Mesendoderm (in vitro differentiated cells): ENCODE results near the gene ALDH3B1.

ENCODE experiments used
- DNase-seq: peaks from one replicate; pipeline ENCODE4 v3.0.0; 2013
- H2AK5ac ChIP-seq: 2 replicates; pipeline ENCODE4 v1.6.1; 2013; ENCODE audit warnings: low read length, inconsistent platforms
- H2BK120ac ChIP-seq: 2 replicates; pipeline ENCODE4 v1.6.1; 2013; ENCODE audit warnings: low read depth, mild to moderate bottlenecking, low read length, moderate library complexity, mixed read lengths
- H2BK15ac ChIP-seq: replicated peaks from 2 replicates; pipeline ENCODE4 v1.6.1; 2013; ENCODE audit warnings: low read depth, mild to moderate bottlenecking, moderate library complexity
- H2BK5ac ChIP-seq: 2 replicates; pipeline ENCODE4 v1.6.1; 2013; ENCODE audit warnings: low read length, inconsistent platforms
- H3K18ac ChIP-seq: 2 replicates; pipeline ENCODE4 v1.6.1; 2013; ENCODE audit warnings: mild to moderate bottlenecking, low read length, mixed read lengths
- H3K23ac ChIP-seq: one replicate; pipeline ENCODE4 v1.6.1; 2013; ENCODE audit warnings: low read length
- H3K27ac ChIP-seq: 2 replicates; pipeline ENCODE4 v1.5.1; 2013; ENCODE audit warnings: low read depth, mild to moderate bottlenecking, inconsistent platforms, low read length, moderate library complexity
- H3K27me3 ChIP-seq: 2 replicates; pipeline ENCODE4 v1.6.1; 2013; ENCODE audit warnings: low read length, control low read depth, mild to moderate bottlenecking, inconsistent platforms; ENCODE audit not compliant: insufficient read depth, poor library complexity
- H3K36me3 ChIP-seq: 2 replicates; pipeline ENCODE4 v1.6.1; 2013; ENCODE audit warnings: low read length, inconsistent platforms; ENCODE audit not compliant: control insufficient read depth, insufficient read depth
- H3K4ac ChIP-seq: one replicate; pipeline ENCODE4 v1.6.1; 2013; ENCODE audit warnings: low read depth, mild to moderate bottlenecking, low read length, moderate library complexity
- H3K4me1 ChIP-seq: 2 replicates; pipeline ENCODE4 v1.6.1; 2013; ENCODE audit warnings: low read depth, low read length, inconsistent platforms; ENCODE audit not compliant: control insufficient read depth
- H3K4me2 ChIP-seq: 2 replicates; pipeline ENCODE4 v1.6.1; 2013; ENCODE audit warnings: low read length
- H3K4me3 ChIP-seq: 2 replicates; pipeline ENCODE4 v1.5.1; 2013; ENCODE audit warnings: mild to moderate bottlenecking, low read length
- H3K56ac ChIP-seq: one replicate; pipeline ENCODE4 v1.6.1; 2013; ENCODE audit warnings: low read length
- H3K79me1 ChIP-seq: 2 replicates; pipeline ENCODE4 v1.6.1; 2013; ENCODE audit warnings: low read length, inconsistent platforms
- H3K79me2 ChIP-seq: 2 replicates; pipeline ENCODE4 v1.6.1; 2013; ENCODE audit warnings: mild to moderate bottlenecking, low read length; ENCODE audit not compliant: control insufficient read depth, insufficient read depth
- H3K9ac ChIP-seq: 2 replicates; pipeline ENCODE4 v1.6.1; 2013; ENCODE audit warnings: low read length, inconsistent platforms
- H4K5ac ChIP-seq: one replicate; pipeline ENCODE4 v1.6.1; 2013; ENCODE audit warnings: low read length
- H4K8ac ChIP-seq: one replicate; pipeline ENCODE4 v1.6.1; 2013; ENCODE audit warnings: low read depth, mild to moderate bottlenecking, control low read depth, low read length, moderate library complexity
- WGBS: extraction: QIAGEN DNeasy Blood & Tissue Kit; methylation state at CpG from one replicate; pipeline ENCODE4 v1.1.7; 2013; ENCODE audit warnings: low lambda C conversion rate, missing lambda C conversion rate; ENCODE audit not compliant: insufficient coverage; ENCODE audit errors: extremely low coverage; 5-methylcytosine and 5-hydroxymethylcytosine counted together

Gene ALDH3B1

DNA sequence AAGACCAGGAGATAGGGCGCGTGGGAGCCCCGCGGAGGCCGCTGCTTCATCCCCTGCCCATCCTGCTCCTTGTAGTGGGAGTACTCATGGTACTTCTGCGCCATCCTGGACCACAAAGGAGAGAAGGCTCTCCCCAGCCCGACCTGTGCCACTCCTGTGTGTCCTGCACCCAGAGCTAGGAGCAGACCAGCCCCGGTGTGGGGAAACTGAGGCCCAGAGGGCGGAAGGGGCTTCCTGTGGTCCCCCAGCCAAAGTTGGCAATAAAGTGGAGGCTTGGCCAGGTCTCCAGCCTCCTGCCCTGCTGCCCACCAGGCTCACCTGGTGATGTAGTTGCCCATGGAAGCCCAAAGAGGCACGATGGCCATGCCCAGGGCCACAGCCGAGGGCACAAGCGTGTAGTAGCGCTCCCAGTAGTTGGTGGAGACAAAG, 10.9 kb upstream of the ALDH3B1 start:
- H3K79me2 ChIP-seq, result no peaks in the 10 kb centered on the region
- DNase-seq, result no peak
- H3K4me3 ChIP-seq, result no peak overlapping the region
- H3K27me3 ChIP-seq, result no peaks in the 10 kb centered on the region
- no peak overlapping the region for H3K18ac ChIP-seq
- no peak overlapping the region for H4K5ac ChIP-seq
- H3K4ac ChIP-seq, result no peak overlapping the region
- no peak overlapping the region for H3K56ac ChIP-seq
- no peak overlapping the region for H2BK120ac ChIP-seq
- H2AK5ac ChIP-seq, result no peak overlapping the region
- no CpG with 5 or more reads among the region's 13 CpGs for WGBS
- no peak overlapping the region for H3K9ac ChIP-seq
- no peak overlapping the region for H4K8ac ChIP-seq
- no peaks in the 10 kb centered on the region for H3K36me3 ChIP-seq
- H3K23ac ChIP-seq, result no peak overlapping the region
- no peak overlapping the region for H3K4me2 ChIP-seq
- no peaks in the 10 kb centered on the region for H3K4me1 ChIP-seq
- H2BK5ac ChIP-seq, result no peak overlapping the region
- no peak overlapping the region for H2BK15ac ChIP-seq
- H3K27ac ChIP-seq, result no peak overlapping the region
- no peaks in the 10 kb centered on the region for H3K79me1 ChIP-seq

DNA sequence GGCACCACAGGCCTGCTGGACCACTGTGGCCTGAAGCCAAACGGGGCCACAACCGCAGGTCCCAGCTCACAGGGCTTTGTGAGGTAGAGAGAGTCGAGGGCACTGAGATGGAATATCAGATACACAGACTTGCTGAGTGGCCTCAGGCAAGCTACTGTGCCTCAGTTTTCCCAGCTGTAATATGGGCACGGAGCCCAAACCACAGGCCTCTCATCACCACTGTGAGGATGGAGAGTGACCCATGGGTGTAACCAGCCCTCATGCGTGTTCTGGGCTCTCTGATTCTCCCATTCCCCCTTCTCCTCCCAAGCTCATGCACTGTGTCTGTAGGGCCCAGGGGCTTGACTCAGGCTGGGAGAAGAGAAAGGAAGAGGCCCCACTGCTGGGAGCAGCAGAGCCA, 10.4 kb upstream of the ALDH3B1 start:
- Histone ChIP-seq H3K79me1 (no peaks in the 10 kb centered on the region), H4K8ac (no peak overlapping the region), H3K18ac (no peak overlapping the region), H3K9ac (no peak overlapping the region), H2BK5ac (no peak overlapping the region), H2BK15ac (no peak overlapping the region), H3K4me1 (no peaks in the 10 kb centered on the region), H3K36me3 (no peaks in the 10 kb centered on the region), H3K4me2 (no peak overlapping the region), H2BK120ac (no peak overlapping the region), H3K4me3 (no peak overlapping the region), H3K27ac (no peak overlapping the region), H4K5ac (no peak overlapping the region), H3K79me2 (no peaks in the 10 kb centered on the region), H3K27me3 (no peaks in the 10 kb centered on the region), H3K56ac (no peak overlapping the region), H3K4ac (no peak overlapping the region), H2AK5ac (no peak overlapping the region), H3K23ac (no peak overlapping the region)
- DNase-seq, result no peak
- WGBS, result no CpG with 5 or more reads among the region's 5 CpGs

DNA sequence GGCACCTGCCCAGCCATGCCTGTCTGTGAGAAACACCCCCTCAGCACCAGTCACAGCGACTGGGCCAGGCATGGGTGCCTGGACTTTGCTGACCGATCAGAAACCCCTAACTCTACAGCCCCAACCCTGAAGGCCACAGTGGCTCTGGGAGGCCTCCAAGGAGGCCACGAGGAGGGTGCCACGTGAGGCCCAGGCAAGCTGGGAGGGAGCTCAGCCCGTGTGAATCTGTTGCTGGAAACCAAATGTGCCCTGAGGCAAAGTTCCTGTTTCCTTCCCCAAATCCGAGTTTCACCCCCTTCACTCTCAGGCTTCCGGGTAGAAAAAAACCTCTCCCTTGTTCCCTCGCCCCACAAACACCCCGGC, 7.6 kb upstream of the ALDH3B1 start:
- Histone ChIP-seq H3K79me2 (no peaks in the 10 kb centered on the region), H2BK5ac (no peak overlapping the region), H3K4me2 (no peak overlapping the region), H4K8ac (no peak overlapping the region), H3K36me3 (no peaks in the 10 kb centered on the region), H3K18ac (no peak overlapping the region), H2BK15ac (no peak overlapping the region), H2BK120ac (no peak overlapping the region), H3K23ac (no peak overlapping the region), H3K27me3 (no peaks in the 10 kb centered on the region), H4K5ac (no peak overlapping the region), H3K9ac (no peak overlapping the region), H3K4ac (no peak overlapping the region), H3K4me3 (no peak overlapping the region), H3K56ac (no peak overlapping the region), H2AK5ac (no peak overlapping the region), H3K4me1 (no peaks in the 10 kb centered on the region), H3K27ac (no peak overlapping the region), H3K79me1 (no peaks in the 10 kb centered on the region)
- no peak for DNase-seq
- no CpG with 5 or more reads among the region's 9 CpGs for WGBS

DNA sequence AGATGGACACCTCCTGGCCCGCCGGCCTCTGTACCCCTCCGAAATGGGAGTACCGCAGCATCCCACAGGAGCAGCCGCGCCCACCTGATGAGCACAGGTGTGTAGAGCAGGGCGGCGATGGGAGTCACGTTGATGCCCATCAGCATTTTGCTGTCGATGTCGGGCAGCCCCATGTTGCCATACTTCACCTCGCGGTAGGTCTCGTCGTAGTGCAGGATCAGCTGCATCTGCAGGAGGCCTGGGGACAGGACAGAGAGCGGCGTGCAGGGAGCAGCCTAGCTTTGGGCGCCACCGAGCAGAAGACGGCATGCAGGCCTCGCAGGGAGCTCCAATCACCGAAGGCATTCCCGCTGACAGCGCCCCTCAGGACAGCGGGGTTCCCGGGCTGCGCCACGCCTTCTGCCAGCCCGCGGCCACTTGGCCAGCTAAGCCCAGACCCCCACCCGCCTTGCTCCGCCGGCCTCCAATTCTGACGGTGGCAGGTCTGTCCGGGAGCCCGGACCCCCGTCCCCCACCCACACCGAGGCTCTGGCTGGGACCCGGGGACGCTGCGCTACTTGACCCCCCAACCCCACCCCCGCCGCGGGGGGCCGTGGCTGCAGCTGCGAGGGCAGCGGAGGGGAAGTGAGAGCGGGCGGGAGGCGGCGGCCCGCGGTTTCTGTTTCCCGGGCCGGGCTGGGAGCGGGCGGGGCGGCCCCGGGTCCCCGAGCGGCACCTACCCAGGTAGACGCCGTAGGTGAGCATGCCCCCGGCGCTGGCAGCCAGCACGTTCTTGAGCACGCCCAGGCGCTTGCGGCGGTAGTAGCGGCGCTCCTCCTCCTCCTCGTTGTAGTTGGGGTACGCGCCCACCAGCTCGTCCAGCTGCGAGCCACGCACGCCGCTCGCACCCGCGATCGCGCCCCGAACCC, 6.9 kb upstream of the ALDH3B1 start:
- Histone ChIP-seq H2BK5ac (no peak overlapping the region), H4K8ac (no peak overlapping the region), H3K27me3 (no peaks in the 10 kb centered on the region), H3K4me3 (peak overlapping the region; percentile 44), H3K4me1 (no peaks in the 10 kb centered on the region), H2BK15ac (no peak overlapping the region), H3K23ac (no peak overlapping the region), H4K5ac (no peak overlapping the region), H3K27ac (no peak overlapping the region), H3K36me3 (no peaks in the 10 kb centered on the region), H2BK120ac (no peak overlapping the region), H3K4me2 (peak overlapping the region; percentile 48), H3K79me1 (no peaks in the 10 kb centered on the region), H3K79me2 (no peaks in the 10 kb centered on the region), H3K4ac (no peak overlapping the region), H3K9ac (peak overlapping the region; percentile 75), H3K56ac (peak overlapping the region; percentile 87), H3K18ac (peak overlapping the region; percentile 64), H2AK5ac (no peak overlapping the region)
- no peak for DNase-seq
- WGBS, result no CpG with 5 or more reads among the region's 86 CpGs

DNA sequence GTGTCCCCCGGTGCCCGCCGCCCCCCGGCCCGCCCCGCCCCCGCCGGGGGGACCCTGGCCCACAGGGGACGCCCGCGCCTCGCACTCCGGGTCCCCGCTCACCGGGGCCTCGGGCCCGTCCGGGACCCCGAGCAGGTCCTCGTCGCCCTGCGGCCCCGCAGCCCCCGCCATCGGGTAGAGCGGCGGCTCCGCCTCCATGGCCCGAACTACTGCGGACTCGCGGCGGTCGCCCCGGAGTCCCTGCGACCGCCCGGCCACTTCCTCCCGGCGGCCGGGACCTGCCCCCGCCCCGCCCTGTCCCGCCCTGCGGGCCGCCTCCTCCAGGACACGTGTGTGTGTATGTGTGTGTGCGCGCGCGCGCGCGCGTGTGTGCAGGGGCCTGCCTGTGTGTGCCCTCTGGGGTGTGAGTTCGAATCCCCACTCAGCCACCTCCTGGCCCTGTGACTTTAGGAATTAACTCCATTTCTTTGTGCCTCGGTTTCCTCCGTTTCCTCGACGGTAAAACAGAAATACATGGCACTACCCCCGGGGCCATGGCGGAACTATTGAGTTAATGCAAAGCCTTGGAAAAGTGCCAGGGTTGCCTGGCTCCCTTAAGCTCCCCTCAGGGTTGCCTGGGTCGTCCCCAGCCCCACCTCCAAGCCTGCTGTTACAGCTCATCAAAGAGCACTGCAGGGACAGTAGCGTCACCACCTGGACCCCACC, 6.1 kb upstream of the ALDH3B1 start, which contains the start of gene UNC93B1:
UNC93B1 (minus strand) TSS at position 252 of the 705 bp plus-strand sequence; CDS start at position 198, 54 bp downstream.
- Histone ChIP-seq H4K5ac (no peak within 1 kb of the TSS), H3K4ac (no peak within 1 kb of the TSS), H3K18ac (peak within 1 kb of the TSS; percentile 64), H3K27me3 (no peaks in the 10 kb centered on the region), H3K79me1 (no peaks in the 10 kb centered on the region), H2BK15ac (no peak within 1 kb of the TSS), H3K4me1 (no peaks in the 10 kb centered on the region), H2BK5ac (no peak within 1 kb of the TSS), H2AK5ac (peak within 1 kb of the TSS; percentile 85), H3K79me2 (no peaks in the 10 kb centered on the region), H2BK120ac (no peak within 1 kb of the TSS), H3K27ac (no peak within 1 kb of the TSS), H3K9ac (peak within 1 kb of the TSS; percentile 75), H3K4me3 (peak within 1 kb of the TSS; percentile 47), H3K23ac (no peak within 1 kb of the TSS), H3K4me2 (peak within 1 kb of the TSS; percentile 56), H3K36me3 (no peaks in the 10 kb centered on the region), H4K8ac (no peak within 1 kb of the TSS), H3K56ac (peak within 1 kb of the TSS; percentile 87)
- WGBS, result no CpG with 5 or more reads among the region's 64 CpGs
- DNase-seq, result peak; percentile 86
